AG04449 (cell line): ENCODE measurements around the gene TEAD1.

Source experiments
- CTCF ChIA-PET: fragments of 350-600 bp; formaldehyde crosslinking; extraction: SDS; loops from one replicate; lab custom pipeline; 2021; ENCODE audit warnings: antibody characterized with exemption; lab: Yijun Ruan, JAX
- POLR2A ChIA-PET: fragments of 400-600, 350-600 bp; formaldehyde crosslinking; extraction: SDS; loops from one replicate; lab custom pipeline; 2020; ENCODE audit warnings: antibody characterized with exemption, inconsistent platforms; lab: Yijun Ruan, JAX
- DNase-seq: peaks from one replicate; pipeline ENCODE4 v3.0.0-alpha.2; 2010; ENCODE audit warnings: low read depth, low spot score
- H3K4me3 ChIP-seq: 2 replicates; pipeline ENCODE4 v1.5.1; 2011; ENCODE audit warnings: low read depth, mild to moderate bottlenecking, control low read depth, low read length
- TF ChIP-seq, protein P1 (sequence below): IDR thresholded peaks from one replicate; pipeline ENCODE4 v1.5.1; 2011; ENCODE audit warnings: mild to moderate bottlenecking, moderate library complexity, low read length, control low read depth, inconsistent platforms; ENCODE audit not compliant: insufficient read depth; ENCODE audit errors: missing control alignments

Gene TEAD1

DNA sequence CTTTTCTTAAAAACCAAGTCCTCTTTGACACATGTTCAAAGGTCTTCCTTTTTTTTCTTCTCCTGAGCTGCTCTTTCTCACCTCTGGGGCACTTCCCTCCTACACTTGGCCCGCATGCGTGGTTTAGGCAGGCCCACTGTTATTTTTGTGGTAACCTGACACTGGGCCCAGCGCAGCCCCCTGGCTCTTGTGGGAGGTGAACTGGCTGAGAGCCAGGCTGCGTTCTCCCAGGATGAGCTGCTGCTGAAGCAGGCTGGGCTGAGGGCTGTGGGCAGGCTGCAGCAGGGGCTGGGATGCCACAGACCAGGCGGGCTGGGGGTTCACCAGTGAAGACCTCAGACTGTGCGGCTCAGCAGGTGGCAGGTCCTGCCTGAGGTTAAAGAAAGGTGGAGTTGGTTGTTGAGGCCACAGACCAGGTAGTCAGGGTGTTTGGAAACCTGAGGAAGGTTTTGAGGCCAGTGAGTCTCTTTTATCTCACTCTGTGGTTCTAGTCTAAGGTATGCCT is 72.4 kb downstream of the TEAD1 start:
- ChIA-PET POLR2A (interaction anchor here (1.0 kb wide), 1 partner anchor 206 kb away, joined by 3 read pairs; no protein-coding TSS in a partner anchor), CTCF (interaction anchor here (1.0 to 1.7 kb wide), 6 partner anchors 9 to 142 kb away, joined by 3 to 7 read pairs (median 4); no protein-coding TSS in a partner anchor)
- TF ChIP-seq, protein P1, sequence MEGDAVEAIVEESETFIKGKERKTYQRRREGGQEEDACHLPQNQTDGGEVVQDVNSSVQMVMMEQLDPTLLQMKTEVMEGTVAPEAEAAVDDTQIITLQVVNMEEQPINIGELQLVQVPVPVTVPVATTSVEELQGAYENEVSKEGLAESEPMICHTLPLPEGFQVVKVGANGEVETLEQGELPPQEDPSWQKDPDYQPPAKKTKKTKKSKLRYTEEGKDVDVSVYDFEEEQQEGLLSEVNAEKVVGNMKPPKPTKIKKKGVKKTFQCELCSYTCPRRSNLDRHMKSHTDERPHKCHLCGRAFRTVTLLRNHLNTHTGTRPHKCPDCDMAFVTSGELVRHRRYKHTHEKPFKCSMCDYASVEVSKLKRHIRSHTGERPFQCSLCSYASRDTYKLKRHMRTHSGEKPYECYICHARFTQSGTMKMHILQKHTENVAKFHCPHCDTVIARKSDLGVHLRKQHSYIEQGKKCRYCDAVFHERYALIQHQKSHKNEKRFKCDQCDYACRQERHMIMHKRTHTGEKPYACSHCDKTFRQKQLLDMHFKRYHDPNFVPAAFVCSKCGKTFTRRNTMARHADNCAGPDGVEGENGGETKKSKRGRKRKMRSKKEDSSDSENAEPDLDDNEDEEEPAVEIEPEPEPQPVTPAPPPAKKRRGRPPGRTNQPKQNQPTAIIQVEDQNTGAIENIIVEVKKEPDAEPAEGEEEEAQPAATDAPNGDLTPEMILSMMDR, result no peak
- H3K4me3 ChIP-seq, result no peak overlapping the region
- DNase-seq, result no peak

DNA sequence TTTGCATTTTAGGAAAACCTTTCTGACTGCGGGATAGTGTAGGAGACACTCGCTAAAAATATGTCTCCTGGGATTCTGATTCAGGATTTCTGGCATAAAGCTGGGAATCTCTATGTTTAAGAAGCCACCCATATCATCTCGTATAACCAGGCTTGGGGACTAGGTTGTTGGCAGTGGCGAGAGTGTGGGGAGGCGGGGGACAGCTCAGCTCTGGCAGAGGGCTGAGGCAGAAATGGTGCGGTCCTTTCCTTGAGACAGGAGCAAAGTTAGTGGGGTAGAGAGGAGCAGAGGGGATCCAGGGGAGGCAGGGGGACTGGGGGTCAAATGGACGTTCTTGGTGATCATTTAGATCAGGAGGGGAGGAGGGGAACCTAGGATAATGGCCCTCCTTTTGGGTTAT is 74.3 kb downstream of the TEAD1 start:
- no peak for DNase-seq

DNA sequence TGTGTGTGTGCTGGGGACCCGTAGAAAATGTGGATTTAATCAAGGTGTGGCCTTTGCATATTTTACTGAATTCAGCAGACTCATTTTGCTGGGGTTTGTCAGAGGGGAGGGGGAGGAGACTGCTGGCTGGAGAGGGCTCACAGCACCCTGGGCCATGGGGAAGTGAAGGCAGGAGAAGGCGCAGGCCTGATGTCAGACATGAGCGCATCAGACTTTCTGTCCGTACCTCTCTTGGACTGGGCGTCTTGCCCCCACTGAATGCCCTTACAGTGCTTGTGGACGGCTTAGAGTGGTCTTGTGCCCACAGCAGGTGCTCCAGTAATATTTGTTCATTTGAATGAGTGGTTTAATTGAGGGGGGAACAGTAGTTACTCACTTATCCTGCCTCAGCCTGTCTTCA is 75.2 kb downstream of the TEAD1 start:
- TF ChIP-seq, protein P1, result no peak
- ChIA-PET POLR2A (no interaction called here), CTCF (no interaction called here)
- no peak for DNase-seq
- H3K4me3 ChIP-seq, result no peak overlapping the region

More for the DNA sequence above, 74.3 kb downstream of the TEAD1 start:
- TF ChIP-seq, protein P1, result no peak
- no peak overlapping the region for H3K4me3 ChIP-seq
- POLR2A ChIA-PET, result no interaction called here
- CTCF ChIA-PET, result no interaction called here

DNA sequence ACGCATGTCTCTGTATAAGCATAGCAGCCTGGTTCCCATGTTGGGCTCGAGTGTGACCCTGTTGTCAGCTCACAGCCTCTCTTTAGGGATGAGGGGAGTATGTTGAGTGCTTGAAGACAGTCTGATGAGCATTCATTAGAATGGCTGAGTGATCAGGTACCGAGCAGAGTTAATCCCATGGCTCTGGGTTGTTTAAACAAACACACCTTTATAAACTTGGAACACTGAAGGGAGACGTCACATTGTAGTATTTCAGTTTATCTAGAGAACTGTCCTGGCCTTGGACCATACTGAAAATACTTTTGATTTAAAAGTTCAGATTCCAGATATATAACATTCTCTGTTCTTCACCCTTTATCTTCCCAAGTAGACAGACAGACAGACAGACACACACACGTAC is 76.0 kb downstream of the TEAD1 start:
- TF ChIP-seq, protein P1, result no peak
- CTCF ChIA-PET, result no interaction called here
- POLR2A ChIA-PET, result no interaction called here
- H3K4me3 ChIP-seq, result no peak overlapping the region
- no peak for DNase-seq

DNA sequence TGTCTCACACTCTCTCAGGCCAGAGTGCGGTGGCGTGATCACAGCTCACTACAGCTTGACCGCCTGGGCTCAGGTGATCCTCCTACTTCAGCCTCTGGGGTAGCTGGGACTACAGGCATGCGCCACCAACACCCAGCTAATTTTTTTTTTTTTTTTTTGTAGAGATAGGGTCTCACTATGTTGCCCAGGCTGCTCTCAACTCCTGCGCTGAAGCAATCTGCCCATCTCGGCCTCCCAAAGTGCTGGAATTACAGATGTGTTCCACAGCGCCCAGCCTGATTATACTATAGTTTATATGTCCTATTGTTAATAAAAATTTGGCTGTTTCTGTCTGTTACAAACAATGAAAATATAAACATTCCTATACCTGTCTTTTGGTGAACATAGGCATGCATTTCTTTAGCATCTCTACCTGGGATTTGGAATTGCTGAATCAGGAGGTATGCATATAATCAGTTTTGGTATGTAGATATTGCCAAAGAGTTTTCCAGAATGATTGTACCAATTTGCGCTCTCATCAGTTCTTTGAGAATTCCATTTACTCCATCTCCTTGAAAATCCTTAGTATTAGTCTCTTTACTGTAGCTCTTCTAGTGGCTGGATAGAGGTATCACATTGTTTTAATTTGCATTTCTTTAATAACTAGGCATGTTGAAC is 78.8 kb downstream of the TEAD1 start:
- POLR2A ChIA-PET, result interaction anchor here (0.7 kb wide), 1 partner anchor 18 kb away, joined by 3 read pairs; no protein-coding TSS in a partner anchor
- no peak for DNase-seq
- H3K4me3 ChIP-seq, result no peak overlapping the region
- TF ChIP-seq, protein P1, result no peak
- CTCF ChIA-PET, result interaction anchor here (0.9 to 1.9 kb wide), 3 partner anchors 8 to 159 kb away, joined by 3 to 7 read pairs (median 3); no protein-coding TSS in a partner anchor

DNA sequence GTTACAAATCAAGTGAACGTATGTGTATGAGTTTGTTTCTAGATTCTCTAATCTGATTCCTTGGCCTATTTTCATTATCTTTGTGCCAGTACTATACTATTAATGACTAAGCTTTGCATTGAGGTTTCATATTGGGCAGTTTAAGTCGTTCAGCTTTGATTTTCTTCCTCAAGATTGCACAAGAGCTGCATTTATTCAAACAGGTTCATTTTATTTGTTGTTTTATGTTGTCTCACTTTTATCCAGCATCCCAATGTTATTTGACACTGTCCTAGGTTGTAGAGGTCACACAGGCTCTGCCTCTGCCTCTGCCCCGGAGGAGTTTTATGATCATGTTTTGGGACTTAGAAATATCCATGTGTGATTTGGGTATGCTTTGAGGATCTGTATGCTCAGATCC is 79.8 kb downstream of the TEAD1 start:
- H3K4me3 ChIP-seq, result no peak overlapping the region
- TF ChIP-seq, protein P1, result no peak
- ChIA-PET CTCF (interaction anchor here (0.7 to 1.9 kb wide), 2 partner anchors 20 to 423 kb away, joined by 3 to 7 read pairs; no protein-coding TSS in a partner anchor), POLR2A (no interaction called here)
- no peak for DNase-seq
